K562 (cell line): ENCODE data around the gene THRSP. TPM values are rescaled to one million over a fixed set of nuclear protein-coding genes. Genes with fewer than 3 reads are reported as not detected.

Experiments used
- CBFA2T2 ChIP-seq: fragments of 450-650 bp; conservative IDR thresholded peaks from 2 replicates; pipeline ENCODE4 v1.6.1; 2017; ENCODE audit warnings: mild to moderate bottlenecking
- EHMT2 ChIP-seq: fragments of 450-650 bp; IDR thresholded peaks from 2 replicates; pipeline ENCODE4 v1.6.1; 2018; ENCODE audit warnings: antibody characterized with exemption
- GTF2A2 ChIP-seq: IDR thresholded peaks from 2 replicates; pipeline ENCODE4 v1.6.1; 2016; ENCODE audit warnings: mild to moderate bottlenecking, missing genetic modification characterization, missing compliant biosample characterization
- MAFF ChIP-seq: IDR thresholded peaks from 2 replicates; pipeline ENCODE4 v1.6.1; 2012; ENCODE audit warnings: low read length, improper control_type of control experiment
- PPARD ChIP-seq: fragments of 250-450 bp; sonication (Bioruptor Pico); IDR thresholded peaks from 2 replicates; pipeline ENCODE4 v1.8.0; 2022; ENCODE audit warnings: inconsistent platforms, mild to moderate bottlenecking, moderate library complexity
- TEAD2 ChIP-seq: fragments of 450-650 bp; IDR thresholded peaks from 2 replicates; pipeline ENCODE4 v1.6.1; 2016; ENCODE audit warnings: missing genetic modification characterization, control low read depth, missing compliant biosample characterization
- XRCC5 ChIP-seq: fragments of 200-400 bp; formaldehyde crosslinking; IDR thresholded peaks from 2 replicates; pipeline ENCODE4 v1.6.1; 2017; ENCODE audit warnings: low read depth, mild to moderate bottlenecking, low read length
- ZNF311 ChIP-seq: fragments of 250-450 bp; sonication (Bioruptor Pico); IDR thresholded peaks from 2 replicates; pipeline ENCODE4 v1.4.0; 2020; ENCODE audit warnings: mild to moderate bottlenecking, moderate library complexity
- polyA plus RNA-seq, 8 experiments: library from polyadenylated mRNA; depleted of rRNA in 4 of 8; stranded (reverse) in 5 of 8; unstranded in 3 of 8; fragments of >200 nt; fragmentation: Nextera tagmentation in 2 of 8; fragmentation: Illumina TruSeq in 1 of 8; extraction: Ambion mirVana in 2 of 8; extraction: Trizol in 1 of 8; gene quantifications; 2 replicates each; pipeline versions ENCODE4 v1.2.1 to v1.2.3, GENCODE V29; 2011 to 2014; ENCODE audit warnings: inconsistent platforms in 1 of 8, missing spikeins in 1 of 8
- total RNA-seq, 7 experiments: library from RNA; depleted of rRNA in 6 of 7; stranded (reverse); fragments of >200 nt in 6 of 7; fragmentation: Illumina TruSeq in 2 of 7; extraction: Trizol in 2 of 7; gene quantifications; 2 replicates each; pipeline versions ENCODE4 v1.2.1 to v1.2.3, GENCODE V29; 2011 to 2021; ENCODE audit warnings: low replicate concordance in 1 of 7
- TF ChIP-seq, protein P1 (sequence below): fragments of 250-450 bp; sonication (Bioruptor Pico); IDR thresholded peaks from 2 replicates; pipeline ENCODE4 v1.8.0; 2021; ENCODE audit warnings: mild to moderate bottlenecking, moderate library complexity
- TF ChIP-seq, protein P2 (sequence below): fragments of 250-450 bp; sonication (Bioruptor Pico); IDR thresholded peaks from 2 replicates; pipeline ENCODE4 v1.5.0; 2021
- TF ChIP-seq, protein P3 (sequence below): fragments of 450-650 bp; IDR thresholded peaks from 2 replicates; pipeline ENCODE4 v1.7.1; 2018; ENCODE audit warnings: mild to moderate bottlenecking, low read depth; ENCODE audit not compliant: partially characterized antibody
- TF ChIP-seq, protein P4 (sequence below): fragments of 250-450 bp; sonication (Bioruptor Pico); IDR thresholded peaks from 2 replicates; pipeline ENCODE4 v1.8.0; 2022; ENCODE audit warnings: inconsistent platforms
- TF ChIP-seq, protein P5 (sequence below): sonication (generic); formaldehyde crosslinking; IDR thresholded peaks from 2 replicates; pipeline ENCODE4 v1.9.0; 2022; ENCODE audit warnings: mild to moderate bottlenecking, missing genetic modification reagents

THRSP gene
- total and polyA plus RNA-seq, 9 of the 15 experiments (the other 6 are each of a cell fraction or from before 2014, with no cell fraction given) = 0.23 to 0.56 (median 0.31) TPM; not detected in 2

DNA sequence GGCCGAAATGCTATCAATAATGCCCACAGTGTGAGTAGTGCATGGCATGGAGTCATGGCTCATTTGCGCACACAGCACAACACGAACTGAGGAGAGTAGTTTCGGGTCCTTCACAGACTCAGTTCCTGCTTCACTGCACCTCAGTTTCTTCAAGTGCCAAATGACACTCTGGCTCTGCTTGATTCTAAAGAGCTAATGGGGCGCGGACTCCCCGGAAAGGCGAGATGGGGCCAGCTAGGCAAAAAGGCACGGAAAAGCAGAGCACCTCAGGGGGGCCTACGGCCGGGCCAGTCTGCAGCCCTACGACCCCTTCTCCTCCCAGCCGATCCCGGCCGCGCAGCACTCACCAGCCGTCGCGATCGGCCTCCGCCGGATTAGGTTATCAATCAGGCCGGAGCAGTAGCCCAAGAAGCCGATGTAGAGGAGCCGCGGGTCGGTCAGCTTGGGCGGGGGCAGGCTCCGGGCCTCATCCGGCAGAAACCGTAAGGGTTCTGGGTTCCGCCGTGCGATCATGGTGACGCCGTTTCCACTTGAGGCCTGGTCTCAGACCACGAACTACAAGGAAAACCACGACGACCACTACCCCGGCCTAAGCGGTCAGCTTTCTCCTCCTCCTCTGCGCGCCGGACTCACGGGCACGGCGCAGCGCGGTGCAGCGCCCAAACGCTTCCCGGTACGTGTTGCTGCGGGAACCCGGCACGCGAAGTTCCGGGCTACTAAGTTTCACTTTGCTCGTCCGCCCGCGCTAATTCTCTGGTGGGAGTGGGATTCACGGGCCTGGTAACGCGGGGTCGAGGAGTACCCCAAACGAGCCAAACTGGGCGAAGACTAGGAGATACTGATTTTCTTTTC, 15.8 kb downstream of the THRSP start, which contains the start of gene NDUFC2 (continued):
- TF ChIP-seq TEAD2 (tag) = no peak
- TF ChIP-seq PPARD (CRISPR knock-in tag) = no peak
- no peak for TF ChIP-seq CBFA2T2
- TF ChIP-seq, protein P1, sequence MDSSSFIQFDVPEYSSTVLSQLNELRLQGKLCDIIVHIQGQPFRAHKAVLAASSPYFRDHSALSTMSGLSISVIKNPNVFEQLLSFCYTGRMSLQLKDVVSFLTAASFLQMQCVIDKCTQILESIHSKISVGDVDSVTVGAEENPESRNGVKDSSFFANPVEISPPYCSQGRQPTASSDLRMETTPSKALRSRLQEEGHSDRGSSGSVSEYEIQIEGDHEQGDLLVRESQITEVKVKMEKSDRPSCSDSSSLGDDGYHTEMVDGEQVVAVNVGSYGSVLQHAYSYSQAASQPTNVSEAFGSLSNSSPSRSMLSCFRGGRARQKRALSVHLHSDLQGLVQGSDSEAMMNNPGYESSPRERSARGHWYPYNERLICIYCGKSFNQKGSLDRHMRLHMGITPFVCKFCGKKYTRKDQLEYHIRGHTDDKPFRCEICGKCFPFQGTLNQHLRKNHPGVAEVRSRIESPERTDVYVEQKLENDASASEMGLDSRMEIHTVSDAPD (CRISPR knock-in tag) = no peak
- TF ChIP-seq GTF2A2 (tag) = peak; percentile 75
- TF ChIP-seq, protein P2, sequence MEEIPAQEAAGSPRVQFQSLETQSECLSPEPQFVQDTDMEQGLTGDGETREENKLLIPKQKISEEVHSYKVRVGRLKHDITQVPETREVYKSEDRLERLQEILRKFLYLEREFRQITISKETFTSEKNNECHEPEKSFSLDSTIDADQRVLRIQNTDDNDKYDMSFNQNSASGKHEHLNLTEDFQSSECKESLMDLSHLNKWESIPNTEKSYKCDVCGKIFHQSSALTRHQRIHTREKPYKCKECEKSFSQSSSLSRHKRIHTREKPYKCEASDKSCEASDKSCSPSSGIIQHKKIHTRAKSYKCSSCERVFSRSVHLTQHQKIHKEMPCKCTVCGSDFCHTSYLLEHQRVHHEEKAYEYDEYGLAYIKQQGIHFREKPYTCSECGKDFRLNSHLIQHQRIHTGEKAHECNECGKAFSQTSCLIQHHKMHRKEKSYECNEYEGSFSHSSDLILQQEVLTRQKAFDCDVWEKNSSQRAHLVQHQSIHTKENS (CRISPR knock-in tag) = no peak
- TF ChIP-seq EHMT2 = no peak
- TF ChIP-seq, protein P3, sequence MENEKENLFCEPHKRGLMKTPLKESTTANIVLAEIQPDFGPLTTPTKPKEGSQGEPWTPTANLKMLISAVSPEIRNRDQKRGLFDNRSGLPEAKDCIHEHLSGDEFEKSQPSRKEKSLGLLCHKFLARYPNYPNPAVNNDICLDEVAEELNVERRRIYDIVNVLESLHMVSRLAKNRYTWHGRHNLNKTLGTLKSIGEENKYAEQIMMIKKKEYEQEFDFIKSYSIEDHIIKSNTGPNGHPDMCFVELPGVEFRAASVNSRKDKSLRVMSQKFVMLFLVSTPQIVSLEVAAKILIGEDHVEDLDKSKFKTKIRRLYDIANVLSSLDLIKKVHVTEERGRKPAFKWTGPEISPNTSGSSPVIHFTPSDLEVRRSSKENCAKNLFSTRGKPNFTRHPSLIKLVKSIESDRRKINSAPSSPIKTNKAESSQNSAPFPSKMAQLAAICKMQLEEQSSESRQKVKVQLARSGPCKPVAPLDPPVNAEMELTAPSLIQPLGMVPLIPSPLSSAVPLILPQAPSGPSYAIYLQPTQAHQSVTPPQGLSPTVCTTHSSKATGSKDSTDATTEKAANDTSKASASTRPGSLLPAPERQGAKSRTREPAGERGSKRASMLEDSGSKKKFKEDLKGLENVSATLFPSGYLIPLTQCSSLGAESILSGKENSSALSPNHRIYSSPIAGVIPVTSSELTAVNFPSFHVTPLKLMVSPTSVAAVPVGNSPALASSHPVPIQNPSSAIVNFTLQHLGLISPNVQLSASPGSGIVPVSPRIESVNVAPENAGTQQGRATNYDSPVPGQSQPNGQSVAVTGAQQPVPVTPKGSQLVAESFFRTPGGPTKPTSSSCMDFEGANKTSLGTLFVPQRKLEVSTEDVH = peak; percentile 49
- TF ChIP-seq, protein P4, sequence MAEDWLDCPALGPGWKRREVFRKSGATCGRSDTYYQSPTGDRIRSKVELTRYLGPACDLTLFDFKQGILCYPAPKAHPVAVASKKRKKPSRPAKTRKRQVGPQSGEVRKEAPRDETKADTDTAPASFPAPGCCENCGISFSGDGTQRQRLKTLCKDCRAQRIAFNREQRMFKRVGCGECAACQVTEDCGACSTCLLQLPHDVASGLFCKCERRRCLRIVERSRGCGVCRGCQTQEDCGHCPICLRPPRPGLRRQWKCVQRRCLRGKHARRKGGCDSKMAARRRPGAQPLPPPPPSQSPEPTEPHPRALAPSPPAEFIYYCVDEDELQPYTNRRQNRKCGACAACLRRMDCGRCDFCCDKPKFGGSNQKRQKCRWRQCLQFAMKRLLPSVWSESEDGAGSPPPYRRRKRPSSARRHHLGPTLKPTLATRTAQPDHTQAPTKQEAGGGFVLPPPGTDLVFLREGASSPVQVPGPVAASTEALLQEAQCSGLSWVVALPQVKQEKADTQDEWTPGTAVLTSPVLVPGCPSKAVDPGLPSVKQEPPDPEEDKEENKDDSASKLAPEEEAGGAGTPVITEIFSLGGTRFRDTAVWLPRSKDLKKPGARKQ (CRISPR knock-in tag) = no peak
- no peak for TF ChIP-seq ZNF311 (CRISPR knock-in tag)
- no peak for TF ChIP-seq MAFF
- TF ChIP-seq, protein P5, sequence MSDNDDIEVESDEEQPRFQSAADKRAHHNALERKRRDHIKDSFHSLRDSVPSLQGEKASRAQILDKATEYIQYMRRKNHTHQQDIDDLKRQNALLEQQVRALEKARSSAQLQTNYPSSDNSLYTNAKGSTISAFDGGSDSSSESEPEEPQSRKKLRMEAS (CRISPR knock-in tag) = peak; percentile 51
- peak; percentile 94 for TF ChIP-seq XRCC5
